Smooth muscle cell (in vitro differentiated cells): Measurements from ENCODE around the gene PHEX. TPM values are rescaled to one million over a fixed set of nuclear protein-coding genes. Genes with fewer than 3 reads are reported as not detected.

ENCODE experiments used
- DNase-seq: peaks from one replicate; lab custom pipeline; 2025; ENCODE audit not compliant: unreplicated experiment; lab: John Stamatoyannopoulos, UW
- H2AFZ ChIP-seq: fragments of 200-600 bp; sonication (generic); 2 replicates; pipeline ENCODE4 v1.6.0; 2016; ENCODE audit warnings: antibody characterized with exemption, low read depth, mild to moderate bottlenecking
- H3F3A ChIP-seq: fragments of 200-600 bp; sonication (generic); 2 replicates; pipeline ENCODE4 v1.6.0; 2017; ENCODE audit warnings: antibody characterized with exemption, low read depth
- H3K27ac ChIP-seq: fragments of 200-600 bp; sonication (generic); 2 replicates; pipeline ENCODE4 v1.5.1; 2016; ENCODE audit warnings: low read depth, mild to moderate bottlenecking
- H3K27me3 ChIP-seq: fragments of 200-600 bp; sonication (generic); 2 replicates; pipeline ENCODE4 v1.6.1; 2016; ENCODE audit warnings: low read depth, mild to moderate bottlenecking
- H3K36me3 ChIP-seq: fragments of 200-600 bp; sonication (generic); 2 replicates; pipeline ENCODE4 v1.5.1; 2016; ENCODE audit warnings: low read depth
- H3K4me1 ChIP-seq: fragments of 200-600 bp; sonication (generic); 2 replicates; pipeline ENCODE4 v1.5.1; 2016; ENCODE audit warnings: low read depth
- H3K4me2 ChIP-seq: fragments of 200-600 bp; sonication (generic); 2 replicates; pipeline ENCODE4 v1.6.0; 2016; ENCODE audit warnings: mild to moderate bottlenecking
- H3K4me3 ChIP-seq: fragments of 200-600 bp; sonication (generic); 2 replicates; pipeline ENCODE4 v1.5.1; 2016; ENCODE audit warnings: mild to moderate bottlenecking
- H3K79me2 ChIP-seq: fragments of 200-600 bp; sonication (generic); 2 replicates; pipeline ENCODE4 v1.6.0; 2016; ENCODE audit warnings: low read depth, mild to moderate bottlenecking
- H3K9ac ChIP-seq: fragments of 200-600 bp; sonication (generic); 2 replicates; pipeline ENCODE4 v1.6.0; 2016; ENCODE audit warnings: low read depth
- H3K9me3 ChIP-seq: fragments of 200-600 bp; sonication (generic); replicated peaks from 2 replicates; pipeline ENCODE4 v1.5.1; 2016; ENCODE audit warnings: low read depth
- H4K20me1 ChIP-seq: fragments of 200-600 bp; sonication (generic); 2 replicates; pipeline ENCODE4 v1.6.0; 2016; ENCODE audit warnings: low read depth
- WGBS: methylation state at CpG from one replicate; pipeline ENCODE4 v1.1.7; 2016; ENCODE audit warnings: low lambda C conversion rate; 5-methylcytosine and 5-hydroxymethylcytosine counted together
- polyA plus RNA-seq: library from polyadenylated mRNA; unstranded; fragments of >200 nt; fragmentation: Nextera tagmentation; extraction: Ambion mirVana; gene quantifications from 2 replicates; pipeline ENCODE4 v1.2.1, GENCODE V29; 2016
- total RNA-seq: library from RNA; depleted of rRNA; stranded (reverse); fragments of >200 nt; gene quantifications from 2 replicates; pipeline ENCODE4 v1.2.3, GENCODE V29; 2014
- TF ChIP-seq, protein P1 (sequence below): fragments of 200-600 bp; sonication (generic); IDR thresholded peaks from 2 replicates; pipeline ENCODE4 v1.5.1; 2017; ENCODE audit warnings: borderline replicate concordance, mild to moderate bottlenecking, antibody characterized with exemption; ENCODE audit not compliant: insufficient read depth, poor library complexity, severe bottlenecking

PHEX gene
- total and polyA plus RNA-seq, 2 experiments from 2014 or later = not detected

DNA sequence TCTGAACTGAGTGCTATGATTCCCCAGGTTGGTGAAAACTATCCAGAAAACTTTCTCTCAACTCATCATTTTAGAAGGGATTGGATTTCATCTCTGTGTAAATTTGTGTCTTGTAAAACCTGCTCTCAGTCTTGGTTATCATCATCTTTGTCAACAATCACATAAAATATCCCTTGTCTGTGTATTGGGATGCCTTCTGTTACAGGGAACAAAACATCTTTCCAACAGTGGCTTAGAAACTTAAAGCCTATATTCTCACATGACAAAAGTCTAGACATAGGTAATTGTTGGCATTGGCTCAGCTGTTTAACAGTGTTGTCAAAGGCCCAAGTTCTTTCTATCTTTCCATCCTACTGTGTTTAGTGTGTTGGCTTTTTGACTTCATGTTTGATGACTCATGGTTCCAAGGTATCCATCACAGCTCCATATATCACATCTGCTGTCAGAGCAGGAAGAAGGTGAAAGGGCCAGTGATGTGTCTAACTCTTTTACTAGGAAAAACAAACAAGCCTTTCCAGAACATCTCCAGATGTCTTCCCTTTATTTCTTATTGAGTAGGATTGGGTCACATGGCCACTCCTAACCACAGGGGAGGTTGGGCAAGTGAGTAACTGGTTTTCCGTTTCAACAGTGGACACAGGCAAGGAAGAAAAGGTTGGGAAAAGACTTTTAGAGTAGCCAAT, 65.0 kb downstream of the PHEX start:
- H3K4me1 ChIP-seq = no peaks in the 10 kb centered on the region
- no peaks in the 10 kb centered on the region for H3K9me3 ChIP-seq
- H2AFZ ChIP-seq = no peak overlapping the region
- peak overlapping the region; percentile 18 for H3K27ac ChIP-seq
- no peaks in the 10 kb centered on the region for H4K20me1 ChIP-seq
- H3K27me3 ChIP-seq = no peaks in the 10 kb centered on the region
- TF ChIP-seq, protein P1, sequence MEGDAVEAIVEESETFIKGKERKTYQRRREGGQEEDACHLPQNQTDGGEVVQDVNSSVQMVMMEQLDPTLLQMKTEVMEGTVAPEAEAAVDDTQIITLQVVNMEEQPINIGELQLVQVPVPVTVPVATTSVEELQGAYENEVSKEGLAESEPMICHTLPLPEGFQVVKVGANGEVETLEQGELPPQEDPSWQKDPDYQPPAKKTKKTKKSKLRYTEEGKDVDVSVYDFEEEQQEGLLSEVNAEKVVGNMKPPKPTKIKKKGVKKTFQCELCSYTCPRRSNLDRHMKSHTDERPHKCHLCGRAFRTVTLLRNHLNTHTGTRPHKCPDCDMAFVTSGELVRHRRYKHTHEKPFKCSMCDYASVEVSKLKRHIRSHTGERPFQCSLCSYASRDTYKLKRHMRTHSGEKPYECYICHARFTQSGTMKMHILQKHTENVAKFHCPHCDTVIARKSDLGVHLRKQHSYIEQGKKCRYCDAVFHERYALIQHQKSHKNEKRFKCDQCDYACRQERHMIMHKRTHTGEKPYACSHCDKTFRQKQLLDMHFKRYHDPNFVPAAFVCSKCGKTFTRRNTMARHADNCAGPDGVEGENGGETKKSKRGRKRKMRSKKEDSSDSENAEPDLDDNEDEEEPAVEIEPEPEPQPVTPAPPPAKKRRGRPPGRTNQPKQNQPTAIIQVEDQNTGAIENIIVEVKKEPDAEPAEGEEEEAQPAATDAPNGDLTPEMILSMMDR = no peak
- no peaks in the 10 kb centered on the region for H3F3A ChIP-seq
- no peaks in the 10 kb centered on the region for H3K36me3 ChIP-seq
- H3K79me2 ChIP-seq = no peaks in the 10 kb centered on the region
- DNase-seq = no peak
- H3K4me3 ChIP-seq = no peak overlapping the region
- 38% methylated on average over 1 of the region's 1 CpG for WGBS
- H3K9ac ChIP-seq = no peak overlapping the region
- no peak overlapping the region for H3K4me2 ChIP-seq

- TF ChIP-seq, protein P1 = no peak
- H3F3A ChIP-seq = no peaks in the 10 kb centered on the region
- no peaks in the 10 kb centered on the region for H3K79me2 ChIP-seq
- no peak overlapping the region for H3K4me2 ChIP-seq
- no peaks in the 10 kb centered on the region for H3K9me3 ChIP-seq
- H2AFZ ChIP-seq = no peak overlapping the region
- no peaks in the 10 kb centered on the region for H4K20me1 ChIP-seq
- H3K27me3 ChIP-seq = no peaks in the 10 kb centered on the region
- 62% methylated on average over 6 of the region's 6 CpGs for WGBS
- H3K4me1 ChIP-seq = no peaks in the 10 kb centered on the region
- H3K4me3 ChIP-seq = no peak overlapping the region
- no peaks in the 10 kb centered on the region for H3K36me3 ChIP-seq
- no peak overlapping the region for H3K9ac ChIP-seq
- H3K27ac ChIP-seq = no peak overlapping the region
- DNase-seq = no peak
Observed at GRCh38 chrX:22105231-22105630, 73.1 kb downstream of the PHEX start.

DNA sequence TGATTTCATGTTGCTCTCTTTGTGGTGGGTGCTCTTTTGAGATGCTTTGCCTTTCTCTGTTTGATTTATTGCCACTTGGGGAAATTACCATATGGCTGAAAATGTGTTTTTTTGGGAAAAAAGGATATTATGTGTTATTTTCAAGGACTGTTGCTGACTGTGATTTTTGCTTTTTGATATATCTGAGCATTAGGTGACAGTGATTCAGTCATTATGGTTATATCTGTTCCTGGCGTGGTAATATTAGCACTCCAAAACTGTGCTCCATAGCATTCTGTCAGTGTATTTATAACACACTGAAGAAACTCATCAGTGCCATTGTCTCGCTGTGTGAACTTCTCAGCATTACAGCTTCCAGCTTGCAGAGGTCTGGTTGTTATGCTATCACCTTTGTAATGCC, 73.8 kb downstream of the PHEX start:
- Histone ChIP-seq H3K4me3 (no peak overlapping the region), H4K20me1 (no peaks in the 10 kb centered on the region), H3K27me3 (no peaks in the 10 kb centered on the region), H3K4me2 (no peak overlapping the region), H3K4me1 (no peaks in the 10 kb centered on the region), H3K27ac (no peak overlapping the region), H3K36me3 (no peaks in the 10 kb centered on the region), H3K9ac (no peak overlapping the region), H3K79me2 (no peaks in the 10 kb centered on the region), H3K9me3 (no peaks in the 10 kb centered on the region), H2AFZ (no peak overlapping the region), H3F3A (no peaks in the 10 kb centered on the region)
- TF ChIP-seq, protein P1 = no peak
- WGBS = 85% methylated on average over 2 of the region's 2 CpGs
- DNase-seq = no peak

DNA sequence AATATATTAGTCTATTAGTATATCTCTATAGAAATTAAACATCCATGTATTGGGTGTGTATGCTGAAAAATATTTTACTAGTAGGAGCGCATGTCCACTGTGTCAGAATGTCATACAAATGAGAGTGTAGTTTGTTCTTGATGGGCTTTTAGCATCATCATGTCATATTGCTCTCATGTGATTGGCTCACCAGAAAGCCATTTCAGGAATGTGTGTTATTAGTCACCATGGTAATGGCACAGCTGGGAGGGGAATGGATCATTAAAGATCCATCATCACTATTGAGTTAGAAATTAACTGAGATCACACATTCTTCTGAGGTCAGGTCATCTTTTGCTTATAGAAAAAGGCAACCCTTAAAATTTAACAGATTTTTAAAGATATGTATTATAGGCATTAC, 77.3 kb downstream of the PHEX start:
- no peaks in the 10 kb centered on the region for H3K4me1 ChIP-seq
- no peak overlapping the region for H3K9ac ChIP-seq
- no peaks in the 10 kb centered on the region for H3F3A ChIP-seq
- H3K36me3 ChIP-seq = no peaks in the 10 kb centered on the region
- H3K9me3 ChIP-seq = no peaks in the 10 kb centered on the region
- TF ChIP-seq, protein P1 = no peak
- H3K4me3 ChIP-seq = no peak overlapping the region
- WGBS = 89% methylated on average over 1 of the region's 1 CpG
- H2AFZ ChIP-seq = no peak overlapping the region
- H3K4me2 ChIP-seq = no peak overlapping the region
- no peaks in the 10 kb centered on the region for H4K20me1 ChIP-seq
- DNase-seq = no peak
- no peaks in the 10 kb centered on the region for H3K27me3 ChIP-seq
- no peaks in the 10 kb centered on the region for H3K79me2 ChIP-seq
- no peak overlapping the region for H3K27ac ChIP-seq
